WTC11 (cell line): Measurements from ENCODE around the gene CLIP2. TPM values are rescaled to one million over a fixed set of nuclear protein-coding genes. Genes with fewer than 3 reads are reported as not detected.
A peak's percentile ranks its signal among the peaks of the same experiment; 100 is the strongest.

Experiments
- ATAC-seq: fragments of 200-7000 bp; cut with Tn5 transposase; 2 replicates; pipeline ENCODE4 v1.10.0; 2021; ENCODE audit warnings: mild to moderate bottlenecking, moderate library complexity
- CTCF ChIA-PET: fragments of 300-600 bp; sonication (Branson Sonifier 250); formaldehyde crosslinking; loops from one replicate; lab custom pipeline; 2021; ENCODE audit warnings: antibody characterized with exemption; lab: Charles Lee
- POLR2A ChIA-PET: fragments of 350-600 bp; sonication (Branson Sonifier 250); formaldehyde crosslinking; loops from one replicate; lab custom pipeline; 2021; ENCODE audit warnings: antibody characterized with exemption; lab: Charles Lee
- DNase-seq: peaks from one replicate; pipeline ENCODE4 v3.0.0; 2021; ENCODE audit warnings: low spot score
- H3K27ac Mint-ChIP-seq: 2 replicates; pipeline ENCODE4 v1.8.0; 2021; ENCODE audit warnings: mixed read lengths
- H3K27me3 Mint-ChIP-seq: 2 replicates; pipeline ENCODE4 v1.8.0; 2021; ENCODE audit warnings: low read depth, mild to moderate bottlenecking, moderate library complexity, mixed read lengths
- H3K36me3 Mint-ChIP-seq: 2 replicates; pipeline ENCODE4 v1.8.0; 2021; ENCODE audit warnings: mixed read lengths
- H3K4me1 Mint-ChIP-seq: 2 replicates; pipeline ENCODE4 v1.8.0; 2022; ENCODE audit warnings: mixed read lengths
- H3K4me3 Mint-ChIP-seq: 2 replicates; pipeline ENCODE4 v1.8.0; 2021; ENCODE audit warnings: mild to moderate bottlenecking, moderate library complexity, mixed read lengths
- H3K9me3 Mint-ChIP-seq: 2 replicates; pipeline ENCODE4 v1.8.0; 2021; ENCODE audit warnings: mixed read lengths
- AFF4 ChIP-seq: sonication (generic); formaldehyde crosslinking; IDR thresholded peaks from 2 replicates; pipeline ENCODE4 v1.8.1; 2023; ENCODE audit warnings: mild to moderate bottlenecking, missing genetic modification reagents, borderline replicate concordance
- ATF1 ChIP-seq: sonication (generic); formaldehyde crosslinking; IDR thresholded peaks from 2 replicates; pipeline ENCODE4 v1.8.1; 2023; ENCODE audit warnings: mild to moderate bottlenecking, moderate library complexity, missing genetic modification reagents
- ELF4 ChIP-seq: sonication (generic); formaldehyde crosslinking; IDR thresholded peaks from 2 replicates; pipeline ENCODE4 v1.8.1; 2022; ENCODE audit warnings: low read depth, mild to moderate bottlenecking, moderate library complexity, missing genetic modification reagents
- ESRRA ChIP-seq: sonication (generic); formaldehyde crosslinking; IDR thresholded peaks from 2 replicates; pipeline ENCODE4 v1.8.1; 2022; ENCODE audit warnings: mild to moderate bottlenecking, missing genetic modification reagents, borderline replicate concordance
- FOXP1 ChIP-seq: sonication (generic); formaldehyde crosslinking; IDR thresholded peaks from 2 replicates; pipeline ENCODE4 v1.8.0; 2022; ENCODE audit warnings: missing genetic modification reagents, mild to moderate bottlenecking, moderate library complexity, borderline replicate concordance
- IRF2 ChIP-seq: sonication (generic); formaldehyde crosslinking; IDR thresholded peaks from 2 replicates; pipeline ENCODE4 v1.8.0; 2022; ENCODE audit warnings: low read depth, missing genetic modification reagents, borderline replicate concordance
- JAZF1 ChIP-seq: fragments of 250-450 bp; sonication (Bioruptor Pico); IDR thresholded peaks from 2 replicates; pipeline ENCODE4 v1.9.0; 2021; ENCODE audit warnings: moderate library complexity, mild to moderate bottlenecking, inconsistent platforms
- MLX ChIP-seq: sonication (generic); formaldehyde crosslinking; IDR thresholded peaks from 2 replicates; pipeline ENCODE4 v1.8.1; 2023; ENCODE audit warnings: mild to moderate bottlenecking, missing genetic modification reagents, moderate library complexity
- NR1H2 ChIP-seq: sonication (generic); formaldehyde crosslinking; IDR thresholded peaks from 2 replicates; pipeline ENCODE4 v1.9.0; 2021; ENCODE audit warnings: mild to moderate bottlenecking, moderate library complexity, missing genetic modification reagents
- PREB ChIP-seq: sonication (generic); formaldehyde crosslinking; IDR thresholded peaks from 2 replicates; pipeline ENCODE4 v1.8.1; 2022; ENCODE audit warnings: mild to moderate bottlenecking, missing genetic modification reagents, moderate library complexity, borderline replicate concordance
- PRRX2 ChIP-seq: fragments of 250-450 bp; sonication (Bioruptor Pico); IDR thresholded peaks from 2 replicates; pipeline ENCODE4 v1.8.0; 2021; ENCODE audit warnings: mild to moderate bottlenecking
- TEAD4 ChIP-seq: sonication (generic); formaldehyde crosslinking; IDR thresholded peaks from 2 replicates; pipeline ENCODE4 v1.8.0; 2022; ENCODE audit warnings: mild to moderate bottlenecking, missing genetic modification reagents
- ZBTB21 ChIP-seq: sonication (generic); formaldehyde crosslinking; IDR thresholded peaks from 2 replicates; pipeline ENCODE4 v1.8.1; 2023; ENCODE audit warnings: mild to moderate bottlenecking, missing genetic modification reagents, borderline replicate concordance
- ZNF138 ChIP-seq: sonication (generic); formaldehyde crosslinking; conservative IDR thresholded peaks from 2 replicates; pipeline ENCODE4 v1.8.1; 2022; ENCODE audit warnings: mild to moderate bottlenecking, moderate library complexity, missing genetic modification reagents
- ZNF423 ChIP-seq: fragments of 250-450 bp; sonication (Bioruptor Pico); IDR thresholded peaks from 2 replicates; pipeline ENCODE4 v2.1.2; 2022; ENCODE audit warnings: mild to moderate bottlenecking, moderate library complexity
- ZNF512 ChIP-seq: sonication (generic); formaldehyde crosslinking; IDR thresholded peaks from 2 replicates; pipeline ENCODE4 v1.8.1; 2022; ENCODE audit warnings: missing genetic modification reagents, borderline replicate concordance
- total RNA-seq: library from RNA; stranded (reverse); gene quantifications from 3 replicates; pipeline ENCODE4 v1.2.3, GENCODE V29; 2021
- TF ChIP-seq, protein P1 (sequence below): sonication (generic); formaldehyde crosslinking; IDR thresholded peaks from 2 replicates; pipeline ENCODE4 v1.8.1; 2023; ENCODE audit warnings: mild to moderate bottlenecking, missing genetic modification reagents
- TF ChIP-seq, protein P2 (sequence below): fragments of 200-600 bp; IDR thresholded peaks from 2 replicates; pipeline ENCODE4 v1.8.0; 2022; ENCODE audit warnings: antibody characterized with exemption
- TF ChIP-seq, protein P3 (sequence below): sonication (generic); formaldehyde crosslinking; conservative IDR thresholded peaks from 2 replicates; pipeline ENCODE4 v1.8.1; 2022; ENCODE audit warnings: mild to moderate bottlenecking, missing genetic modification reagents

The CLIP2 gene
- total RNA-seq, 1 experiment from 2014 or later: 48.1 TPM

- Mint-ChIP-seq H3K4me1 (peaks cover 61% of the 10 kb centered on the region), H3K4me3 (peak overlapping the region; percentile 70), H3K36me3 (peaks cover 10% of the 10 kb centered on the region), H3K27me3 (peaks cover 5% of the 10 kb centered on the region), H3K9me3 (no peaks in the 10 kb centered on the region), H3K27ac (no peak overlapping the region; the same call in 1 of the 2 replicates)
- CTCF ChIA-PET: interaction anchor here (1.0 to 2.9 kb wide), 5 partner anchors 9 to 125 kb away, joined by 3 to 18 read pairs (median 5); no protein-coding TSS in a partner anchor
- TF ChIP-seq ZNF512 (no peak), ZBTB21 (no peak), ESRRA (CRISPR knock-in tag) (no peak), FOXP1 (no peak), MLX (CRISPR knock-in tag) (no peak), ZNF423 (no peak), ZNF138 (CRISPR knock-in tag) (no peak), JAZF1 (no peak), TEAD4 (CRISPR knock-in tag) (no peak), NR1H2 (CRISPR knock-in tag) (no peak), PREB (CRISPR knock-in tag) (no peak), ATF1 (CRISPR knock-in tag) (no peak), AFF4 (CRISPR knock-in tag) (no peak), ELF4 (CRISPR knock-in tag) (no peak), PRRX2 (CRISPR knock-in tag) (no peak), IRF2 (CRISPR knock-in tag) (no peak)
- TF ChIP-seq, protein P1, sequence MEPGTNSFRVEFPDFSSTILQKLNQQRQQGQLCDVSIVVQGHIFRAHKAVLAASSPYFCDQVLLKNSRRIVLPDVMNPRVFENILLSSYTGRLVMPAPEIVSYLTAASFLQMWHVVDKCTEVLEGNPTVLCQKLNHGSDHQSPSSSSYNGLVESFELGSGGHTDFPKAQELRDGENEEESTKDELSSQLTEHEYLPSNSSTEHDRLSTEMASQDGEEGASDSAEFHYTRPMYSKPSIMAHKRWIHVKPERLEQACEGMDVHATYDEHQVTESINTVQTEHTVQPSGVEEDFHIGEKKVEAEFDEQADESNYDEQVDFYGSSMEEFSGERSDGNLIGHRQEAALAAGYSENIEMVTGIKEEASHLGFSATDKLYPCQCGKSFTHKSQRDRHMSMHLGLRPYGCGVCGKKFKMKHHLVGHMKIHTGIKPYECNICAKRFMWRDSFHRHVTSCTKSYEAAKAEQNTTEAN: no peak
- TF ChIP-seq, protein P2, sequence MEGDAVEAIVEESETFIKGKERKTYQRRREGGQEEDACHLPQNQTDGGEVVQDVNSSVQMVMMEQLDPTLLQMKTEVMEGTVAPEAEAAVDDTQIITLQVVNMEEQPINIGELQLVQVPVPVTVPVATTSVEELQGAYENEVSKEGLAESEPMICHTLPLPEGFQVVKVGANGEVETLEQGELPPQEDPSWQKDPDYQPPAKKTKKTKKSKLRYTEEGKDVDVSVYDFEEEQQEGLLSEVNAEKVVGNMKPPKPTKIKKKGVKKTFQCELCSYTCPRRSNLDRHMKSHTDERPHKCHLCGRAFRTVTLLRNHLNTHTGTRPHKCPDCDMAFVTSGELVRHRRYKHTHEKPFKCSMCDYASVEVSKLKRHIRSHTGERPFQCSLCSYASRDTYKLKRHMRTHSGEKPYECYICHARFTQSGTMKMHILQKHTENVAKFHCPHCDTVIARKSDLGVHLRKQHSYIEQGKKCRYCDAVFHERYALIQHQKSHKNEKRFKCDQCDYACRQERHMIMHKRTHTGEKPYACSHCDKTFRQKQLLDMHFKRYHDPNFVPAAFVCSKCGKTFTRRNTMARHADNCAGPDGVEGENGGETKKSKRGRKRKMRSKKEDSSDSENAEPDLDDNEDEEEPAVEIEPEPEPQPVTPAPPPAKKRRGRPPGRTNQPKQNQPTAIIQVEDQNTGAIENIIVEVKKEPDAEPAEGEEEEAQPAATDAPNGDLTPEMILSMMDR: no peak
- TF ChIP-seq, protein P3, sequence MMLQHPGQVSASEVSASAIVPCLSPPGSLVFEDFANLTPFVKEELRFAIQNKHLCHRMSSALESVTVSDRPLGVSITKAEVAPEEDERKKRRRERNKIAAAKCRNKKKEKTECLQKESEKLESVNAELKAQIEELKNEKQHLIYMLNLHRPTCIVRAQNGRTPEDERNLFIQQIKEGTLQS: no peak
- POLR2A ChIA-PET: no interaction called here
- DNase-seq (no peak), ATAC-seq (no peak)
Observed at GRCh38 chr7:74291535-74291934, 2.3 kb downstream of the CLIP2 start.
